Muscle of leg (tissue), 16 donors: ENCODE data around the gene OR10H5. TPM values are rescaled to one million over a fixed set of nuclear protein-coding genes. Genes with fewer than 3 reads are reported as not detected.
"Not testable (repeated sequence)": the region's sequence is repeated elsewhere in the genome, so short reads cannot be mapped to it uniquely, and the experiment has no call there.

ENCODE experiments used
- DNase-seq: peaks from one replicate; pipeline ENCODE4 v3.0.0; 2013
- H3K27ac ChIP-seq: one replicate; pipeline ENCODE4 v1.5.1; 2013; ENCODE audit warnings: mild to moderate bottlenecking, low read length, control low read depth
- H3K27me3 ChIP-seq: one replicate; pipeline ENCODE4 v1.6.1; 2013; ENCODE audit warnings: low read length; ENCODE audit not compliant: control insufficient read depth, insufficient read depth
- H3K36me3 ChIP-seq: one replicate; pipeline ENCODE4 v1.6.1; 2013; ENCODE audit warnings: low read length; ENCODE audit not compliant: control insufficient read depth, insufficient read depth
- H3K4me1 ChIP-seq: one replicate; pipeline ENCODE4 v1.6.1; 2013; ENCODE audit warnings: low read length; ENCODE audit not compliant: control insufficient read depth, insufficient read depth
- H3K4me3 ChIP-seq: one replicate; pipeline ENCODE4 v1.5.1; 2013; ENCODE audit warnings: low read length, control low read depth
- H3K9me3 ChIP-seq: replicated peaks from 2 replicates; pipeline ENCODE4 v1.6.1; 2013; ENCODE audit warnings: low read depth, low read length; ENCODE audit not compliant: control insufficient read depth
- WGBS: methylation state at CpG from one replicate; pipeline ENCODE4 v1.1.5; 2013; ENCODE audit warnings: missing lambda C conversion rate; ENCODE audit not compliant: insufficient coverage; 5-methylcytosine and 5-hydroxymethylcytosine counted together
- long read RNA-seq, 11 donors: transcript quantifications; one replicate each; lab custom pipeline, GENCODE V29; 2026
- polyA plus RNA-seq, 8 donors: library from polyadenylated mRNA; unstranded; fragments of 120-200 nt; gene quantifications; one replicate each; pipeline versions ENCODE4 v1.2.1 to v1.2.3, GENCODE V29; 2013; ENCODE audit warnings: inconsistent platforms in 1 of 8, low replicate concordance in 1 of 8; ENCODE audit not compliant: insufficient read length in 8 of 8, insufficient read depth in 1 of 8
- total RNA-seq: library from RNA; stranded (reverse); fragments of 120-200 nt; gene quantifications from one replicate; pipeline ENCODE4 v1.2.4, GENCODE V29; 2013

OR10H5 gene, protein sequence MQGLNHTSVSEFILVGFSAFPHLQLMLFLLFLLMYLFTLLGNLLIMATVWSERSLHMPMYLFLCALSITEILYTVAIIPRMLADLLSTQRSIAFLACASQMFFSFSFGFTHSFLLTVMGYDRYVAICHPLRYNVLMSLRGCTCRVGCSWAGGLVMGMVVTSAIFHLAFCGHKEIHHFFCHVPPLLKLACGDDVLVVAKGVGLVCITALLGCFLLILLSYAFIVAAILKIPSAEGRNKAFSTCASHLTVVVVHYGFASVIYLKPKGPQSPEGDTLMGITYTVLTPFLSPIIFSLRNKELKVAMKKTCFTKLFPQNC
- not detected for total RNA-seq
- polyA plus RNA-seq, result under 1 TPM in 7 of 8 donors, not detected in 1; 0.02 to 0.12 (median 0.06) TPM
- long read RNA-seq, donor 1, result 0 reads
- long read RNA-seq, donor 2, result 0 reads
- long read RNA-seq, donor 3, result 0 reads
- long read RNA-seq, donor 4, result 0 reads
- long read RNA-seq, donor 5, result 0 reads
- long read RNA-seq, donor 6, result 0 reads
- long read RNA-seq, donor 7, result 0 reads
- long read RNA-seq, donor 8, result 0 reads
- long read RNA-seq, donor 9, result 0 reads
- long read RNA-seq, donor 10, result 0 reads
- long read RNA-seq, donor 11, result 0 reads

DNA sequence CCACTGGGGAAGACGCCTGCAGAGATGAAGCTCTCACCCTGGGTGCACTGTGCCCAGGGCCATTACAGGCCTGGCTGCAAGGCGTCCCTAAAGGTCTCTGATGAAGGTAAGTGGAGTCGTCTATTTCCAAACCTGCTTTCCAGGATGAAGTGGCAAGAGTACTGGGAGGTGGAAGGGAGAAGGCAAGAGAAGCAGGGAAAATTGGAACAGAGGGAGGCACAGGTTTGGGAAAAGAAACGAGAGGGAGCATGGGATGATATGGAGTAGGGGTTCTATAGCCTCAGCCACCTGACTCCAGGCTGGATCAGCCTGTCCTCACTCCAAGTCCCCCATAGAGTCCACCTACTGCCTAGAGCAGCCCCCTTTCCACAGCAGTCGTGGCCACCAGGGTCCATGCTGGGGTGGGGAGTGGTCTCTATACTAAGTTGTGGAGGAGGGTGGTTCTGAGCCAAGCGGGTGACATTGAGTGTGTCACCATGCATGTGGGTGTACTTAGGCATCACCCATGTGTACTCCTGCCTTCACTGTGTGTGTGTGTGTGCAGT, at the start of gene OR10H5:
Gene OR10H5 (plus strand): TSS at position 51 of the 545 bp plus-strand sequence. CDS start 6,388 bp downstream, outside the sequence.
- no peak for DNase-seq
- Histone ChIP-seq H3K4me3 (no peak within 1 kb of the TSS), H3K4me1 (no peaks in the 10 kb centered on the region), H3K27ac (no peak within 1 kb of the TSS), H3K9me3 (no peaks in the 10 kb centered on the region), H3K36me3 (no peaks in the 10 kb centered on the region), H3K27me3 (peaks cover 3% of the 10 kb centered on the region)
- 66% methylated on average over 5 of the region's 6 CpGs for WGBS

DNA sequence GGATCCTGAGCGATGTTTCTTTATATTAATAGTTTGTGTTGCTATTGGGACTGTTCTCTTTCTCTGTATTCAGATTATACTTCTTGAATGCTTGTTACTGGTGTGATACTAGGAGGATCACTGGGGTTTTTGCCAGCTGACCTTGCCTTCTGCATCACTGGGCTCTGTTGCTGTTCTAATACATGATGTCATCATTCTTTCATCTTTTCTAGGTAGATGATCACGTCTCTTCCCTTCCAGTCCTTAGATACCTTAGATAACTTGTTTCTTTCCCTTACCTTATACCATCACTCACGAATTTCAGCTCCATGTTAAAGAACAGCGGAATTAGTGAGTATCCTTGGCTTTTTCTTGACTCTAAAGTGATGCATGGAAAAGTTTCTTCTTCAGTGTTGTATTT, 49.7 kb upstream of the OR10H5 start, which contains the start of gene OR10H3:
Gene OR10H3 (plus strand): TSS at position 264 of the 400 bp plus-strand sequence. CDS start 3,408 bp downstream, outside the sequence.
- Histone ChIP-seq H3K36me3 (no peaks in the 10 kb centered on the region), H3K27ac (no peak within 1 kb of the TSS), H3K9me3 (no peaks in the 10 kb centered on the region), H3K4me1 (no peaks in the 10 kb centered on the region), H3K4me3 (no peak within 1 kb of the TSS), H3K27me3 (peaks cover under 1% of the 10 kb centered on the region)
- no peak for DNase-seq
- WGBS, result no CpG with 5 or more reads among the region's 4 CpGs

DNA sequence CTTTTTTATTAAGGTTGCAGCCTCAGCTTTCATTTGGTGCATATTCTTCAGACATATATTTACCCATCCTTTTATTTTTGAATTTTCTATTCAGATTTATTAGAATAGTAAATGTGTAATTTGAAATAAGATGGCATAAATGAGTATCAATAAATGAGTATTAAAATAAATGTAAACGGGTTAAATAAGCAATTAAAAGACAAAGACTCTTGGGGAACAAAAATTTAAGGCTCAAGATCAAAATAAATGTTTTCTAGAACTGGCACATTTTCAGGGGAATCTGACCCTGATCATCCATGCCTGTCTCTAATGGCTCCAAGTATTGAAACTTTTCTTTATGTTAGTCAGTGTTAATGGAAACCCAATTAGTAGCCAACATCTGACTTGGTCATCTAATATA, 46.7 kb upstream of the OR10H5 start:
- no peak overlapping the region for H3K4me3 ChIP-seq
- H3K27ac ChIP-seq, result no peak overlapping the region
- H3K36me3 ChIP-seq, result no peaks in the 10 kb centered on the region
- no peaks in the 10 kb centered on the region for H3K9me3 ChIP-seq
- H3K4me1 ChIP-seq, result no peaks in the 10 kb centered on the region
- DNase-seq, result no peak
- WGBS, result no CpG with 5 or more reads among the region's 1 CpG
- H3K27me3 ChIP-seq, result no peaks in the 10 kb centered on the region

DNA sequence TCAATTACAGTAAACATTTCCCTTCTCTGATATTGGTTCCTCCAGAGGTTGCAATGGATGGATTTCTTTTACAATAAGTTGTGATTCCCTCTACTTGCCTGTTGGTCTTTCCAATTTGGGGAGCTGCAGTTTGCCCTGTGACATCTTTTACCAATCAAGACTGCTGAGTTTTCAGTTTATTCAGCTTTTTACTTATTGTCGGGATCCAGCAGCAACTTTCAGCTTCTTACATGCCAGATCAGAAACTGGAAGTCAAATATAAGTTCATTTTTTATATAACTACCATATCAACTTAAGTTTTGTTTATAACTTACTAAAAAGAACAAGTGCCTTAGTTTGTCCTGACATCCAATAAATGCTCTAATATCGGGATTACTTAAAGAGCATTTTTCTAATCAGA, 39.2 kb upstream of the OR10H5 start:
- Histone ChIP-seq H3K27ac (no peak overlapping the region), H3K4me3 (no peak overlapping the region), H3K4me1 (no peaks in the 10 kb centered on the region), H3K27me3 (peaks cover 2% of the 10 kb centered on the region), H3K9me3 (no peaks in the 10 kb centered on the region), H3K36me3 (no peaks in the 10 kb centered on the region)
- no peak for DNase-seq
- no CpG with 5 or more reads among the region's 2 CpGs for WGBS

DNA sequence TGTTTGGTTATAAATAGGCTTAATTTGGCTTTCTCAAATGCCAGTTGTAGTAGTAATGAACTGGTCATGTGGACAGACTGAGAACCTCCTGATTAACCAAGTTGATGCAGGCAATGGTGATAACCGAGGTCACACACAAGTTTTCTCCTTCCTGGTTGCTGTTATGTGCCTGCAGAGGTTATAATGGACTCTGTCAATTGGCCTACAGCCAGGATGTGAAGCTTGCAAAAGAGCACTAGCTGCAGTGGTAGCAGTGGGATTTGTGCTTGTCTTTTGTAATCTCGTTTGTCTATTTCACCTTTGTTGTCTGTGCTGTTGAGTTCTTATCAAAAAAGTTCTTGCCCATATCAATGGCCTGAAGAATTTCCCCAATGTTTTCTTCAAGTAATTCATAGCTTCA, 29.1 kb upstream of the OR10H5 start:
- H3K4me3 ChIP-seq, result no peak overlapping the region
- no peaks in the 10 kb centered on the region for H3K36me3 ChIP-seq
- H3K9me3 ChIP-seq, result no peaks in the 10 kb centered on the region
- H3K27me3 ChIP-seq, result peaks cover 3% of the 10 kb centered on the region
- WGBS, result no CpG with 5 or more reads among the region's 2 CpGs
- no peak for DNase-seq
- no peak overlapping the region for H3K27ac ChIP-seq
- H3K4me1 ChIP-seq, result no peaks in the 10 kb centered on the region

DNA sequence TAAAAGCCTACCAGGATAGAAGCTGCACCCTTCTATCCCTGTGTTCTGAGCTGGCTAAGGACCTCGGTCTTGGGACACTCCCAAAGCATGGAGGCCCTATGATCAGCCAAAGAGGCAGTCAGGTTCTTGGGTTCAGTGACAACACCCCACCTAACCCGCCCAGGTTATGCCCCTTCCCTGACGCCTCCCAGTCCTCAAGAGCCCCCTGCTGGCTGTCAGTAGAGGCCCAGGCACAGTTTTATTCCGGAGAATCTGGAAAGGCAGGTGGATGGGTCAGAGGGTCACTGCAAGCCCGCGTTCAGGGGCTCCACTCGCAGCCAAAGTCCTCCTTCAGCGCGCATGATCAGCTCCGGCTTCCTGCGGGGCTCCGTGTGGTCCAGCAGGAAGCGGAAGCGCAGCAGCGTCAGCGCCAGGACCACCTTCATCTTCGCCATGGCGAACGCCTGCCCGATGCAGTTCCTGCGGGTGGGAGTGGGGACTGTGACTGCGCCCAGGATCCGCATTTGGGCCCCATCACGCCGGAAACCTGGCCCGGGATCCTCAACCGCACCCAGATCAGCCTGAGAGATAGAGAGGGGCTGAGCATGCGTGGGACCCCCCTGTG, 27.4 kb upstream of the OR10H5 start:
- Histone ChIP-seq H3K4me1 (no peaks in the 10 kb centered on the region), H3K27me3 (peaks cover 3% of the 10 kb centered on the region), H3K27ac (no peak overlapping the region), H3K36me3 (no peaks in the 10 kb centered on the region), H3K4me3 (no peak overlapping the region), H3K9me3 (no peaks in the 10 kb centered on the region)
- WGBS, result 33% methylated on average over 27 of the region's 28 CpGs
- DNase-seq, result no peak

DNA sequence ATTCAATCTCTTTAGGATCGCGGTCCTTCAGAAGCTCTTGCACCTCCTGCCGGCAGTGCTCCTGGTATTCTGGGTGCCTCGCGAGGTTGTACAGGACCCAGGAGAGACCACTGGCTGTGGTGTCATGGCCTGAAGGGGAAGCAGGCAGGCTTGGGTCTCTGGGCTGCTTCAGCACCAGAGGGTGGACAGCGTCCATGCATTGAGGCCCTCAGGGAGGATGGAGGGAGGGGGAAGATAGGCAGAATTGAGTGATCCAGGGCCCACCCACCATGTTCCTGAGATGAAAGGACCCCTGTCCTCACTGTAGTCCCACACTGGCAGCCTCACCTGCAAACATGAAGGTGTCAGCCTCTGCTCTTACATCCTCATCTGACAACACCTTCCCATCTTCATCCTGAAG, 17.9 kb upstream of the OR10H5 start:
- WGBS, result 45% methylated on average over 5 of the region's 6 CpGs

DNA sequence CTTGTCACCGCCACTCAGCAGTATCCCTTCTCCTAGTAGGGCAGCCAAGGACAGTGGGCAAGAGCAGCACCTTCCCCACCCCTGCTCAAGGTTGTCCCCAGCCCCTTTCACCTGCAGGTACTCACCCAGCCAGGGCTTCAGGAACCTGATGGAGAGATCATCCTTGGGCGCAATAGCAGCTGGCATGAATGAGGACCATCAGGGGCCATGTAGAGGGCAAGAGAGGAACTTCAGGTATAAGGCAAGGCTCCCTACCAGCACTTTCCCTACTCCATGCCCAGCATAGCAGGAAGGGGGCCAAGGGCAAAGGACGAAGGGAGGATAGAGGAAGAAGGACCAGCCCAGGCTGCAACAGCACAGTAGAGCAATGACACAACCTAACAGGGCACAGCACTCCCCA, 13.3 kb upstream of the OR10H5 start:
- WGBS, result no CpG with 5 or more reads among the region's 3 CpGs
- not testable (repeated sequence) for H3K36me3 ChIP-seq, DNase-seq, H3K27me3 ChIP-seq, H3K4me1 ChIP-seq, H3K9me3 ChIP-seq, H3K4me3 ChIP-seq, H3K27ac ChIP-seq

More for the DNA sequence above, 17.9 kb upstream of the OR10H5 start:
- H3K9me3 ChIP-seq, result no peaks in the 10 kb centered on the region
- no peaks in the 10 kb centered on the region for H3K4me1 ChIP-seq
- H3K27ac ChIP-seq, result no peak overlapping the region
- no peak overlapping the region for H3K4me3 ChIP-seq
- no peaks in the 10 kb centered on the region for H3K36me3 ChIP-seq
- DNase-seq, result peak; percentile 18
- H3K27me3 ChIP-seq, result no peaks in the 10 kb centered on the region

DNA sequence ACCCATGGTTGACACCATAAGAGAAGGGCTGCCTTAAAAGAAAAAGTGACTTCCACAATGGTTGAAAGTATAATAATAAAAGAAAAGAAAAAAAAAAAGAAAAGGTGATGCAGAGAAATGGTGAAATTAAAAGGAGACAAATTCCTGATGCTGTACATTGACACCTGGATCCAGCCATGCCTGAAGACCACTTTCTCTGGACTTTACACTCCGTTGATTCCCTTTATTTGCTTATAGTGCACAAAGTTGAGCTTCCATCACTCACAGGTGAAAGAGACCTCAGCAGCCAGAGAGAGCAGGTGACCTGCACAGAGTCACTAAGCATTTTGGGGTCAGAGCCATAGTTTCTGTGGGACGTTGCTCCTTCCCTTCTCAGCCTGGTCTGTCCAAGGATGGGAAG, 12.2 kb upstream of the OR10H5 start:
- H3K27ac ChIP-seq, result no peak overlapping the region

DNA sequence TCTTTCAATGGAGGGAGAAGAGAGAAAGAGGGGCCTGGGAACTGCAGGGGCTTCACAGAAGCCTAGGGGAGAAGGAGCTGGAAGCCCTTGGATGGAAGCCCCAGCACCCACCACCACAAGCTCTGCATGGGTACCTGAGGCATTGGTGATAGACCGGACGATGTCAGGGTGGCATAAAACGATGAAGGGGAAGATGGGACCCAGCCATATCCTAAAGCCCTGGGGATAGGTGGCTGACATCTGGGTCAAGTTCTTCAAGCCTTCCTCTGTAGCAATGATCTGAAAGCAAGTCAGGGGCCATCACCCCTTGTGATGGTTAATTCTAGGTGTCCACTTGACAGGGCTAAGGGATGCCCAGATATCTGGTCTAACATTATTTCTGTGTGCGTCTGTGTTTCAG, 11.2 kb upstream of the OR10H5 start:
- WGBS, result 80% methylated on average over 2 of the region's 4 CpGs
- H3K4me1 ChIP-seq, result peaks cover 16% of the 10 kb centered on the region
- no peaks in the 10 kb centered on the region for H3K36me3 ChIP-seq
- no peak overlapping the region for H3K4me3 ChIP-seq
- no peak for DNase-seq
- H3K27ac ChIP-seq, result no peak overlapping the region
- H3K27me3 ChIP-seq, result no peaks in the 10 kb centered on the region
- no peaks in the 10 kb centered on the region for H3K9me3 ChIP-seq

More for the DNA sequence above, 12.2 kb upstream of the OR10H5 start:
- peaks cover 9% of the 10 kb centered on the region for H3K4me1 ChIP-seq
- H3K27me3 ChIP-seq, result no peaks in the 10 kb centered on the region
- 57% methylated on average over 2 of the region's 2 CpGs for WGBS
- H3K4me3 ChIP-seq, result no peak overlapping the region
- no peaks in the 10 kb centered on the region for H3K36me3 ChIP-seq
- no peak for DNase-seq
- no peaks in the 10 kb centered on the region for H3K9me3 ChIP-seq
